H7 (cell line): ENCODE results near the gene FEM1C. TPM values are rescaled to one million over a fixed set of nuclear protein-coding genes. Genes with fewer than 3 reads are reported as not detected.

Source experiments
- DNase-seq: peaks from one replicate; pipeline ENCODE4 v3.0.0; 2012
- H3K27me3 ChIP-seq: 2 replicates; pipeline ENCODE4 v1.6.0; 2011; ENCODE audit warnings: mild to moderate bottlenecking, low read length; ENCODE audit not compliant: control insufficient read depth, insufficient read depth
- H3K36me3 ChIP-seq: replicated peaks from 2 replicates; pipeline ENCODE4 v1.5.1; 2011; ENCODE audit warnings: low read length; ENCODE audit not compliant: control insufficient read depth, insufficient read depth
- H3K4me3 ChIP-seq: 2 replicates; pipeline ENCODE4 v1.5.1; 2011; ENCODE audit warnings: low read depth, mild to moderate bottlenecking, control low read depth, low read length, moderate library complexity; ENCODE audit not compliant: insufficient read depth
- total RNA-seq: library from RNA; depleted of rRNA; stranded (reverse); fragments of >200 nt; shearing (Covaris generic); gene quantifications from 2 replicates; pipeline ENCODE4 v1.2.3, GENCODE V29; 2014

The FEM1C gene
- total RNA-seq, 1 experiment from 2014 or later: 8.7 TPM

DNA sequence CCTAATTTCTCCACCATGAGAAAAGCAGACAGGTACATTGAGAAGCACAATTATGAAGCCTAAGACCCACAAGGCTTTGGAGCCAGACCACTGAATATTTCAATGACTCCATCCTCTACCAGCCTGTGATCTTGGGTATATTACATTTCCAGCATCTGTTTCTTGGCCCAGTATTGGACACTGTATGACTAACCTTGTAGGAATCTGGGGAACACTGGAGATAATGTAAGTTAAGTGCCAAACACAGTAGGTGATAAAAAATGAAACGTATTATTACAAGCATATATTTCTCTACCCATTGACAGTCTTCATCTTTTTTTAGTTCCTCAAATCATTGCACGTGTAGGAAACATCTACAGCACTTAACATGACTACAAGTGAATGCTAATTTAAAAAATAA lies 28.6 kb upstream of the FEM1C start:
- H3K36me3 ChIP-seq: no peaks in the 10 kb centered on the region
- H3K4me3 ChIP-seq: no peak overlapping the region
- no peak for DNase-seq
- no peaks in the 10 kb centered on the region for H3K27me3 ChIP-seq

DNA sequence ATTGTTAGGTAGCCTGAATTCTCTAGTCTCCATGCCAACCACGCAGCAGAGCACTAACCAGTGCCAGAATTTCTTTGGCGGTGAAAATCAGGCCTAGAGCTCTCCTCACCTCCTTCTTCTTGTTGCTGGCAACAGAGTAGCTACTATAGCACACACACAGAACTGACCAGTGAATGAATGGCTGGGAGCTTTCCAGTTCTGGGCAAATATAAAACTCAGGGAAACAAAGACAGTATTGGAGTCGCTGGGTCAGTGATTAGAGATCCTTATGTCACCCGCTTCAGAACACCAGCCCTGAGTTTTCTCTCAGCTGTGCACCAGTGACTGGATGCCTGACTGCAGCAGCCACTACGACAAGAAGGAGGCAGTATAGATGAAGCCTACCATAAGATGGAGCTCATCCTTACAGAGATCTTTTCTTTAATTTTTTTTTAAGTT lies 26.9 kb upstream of the FEM1C start:
- peak; percentile 14 for DNase-seq
- no peaks in the 10 kb centered on the region for H3K36me3 ChIP-seq
- no peak overlapping the region for H3K4me3 ChIP-seq
- H3K27me3 ChIP-seq: no peaks in the 10 kb centered on the region

DNA sequence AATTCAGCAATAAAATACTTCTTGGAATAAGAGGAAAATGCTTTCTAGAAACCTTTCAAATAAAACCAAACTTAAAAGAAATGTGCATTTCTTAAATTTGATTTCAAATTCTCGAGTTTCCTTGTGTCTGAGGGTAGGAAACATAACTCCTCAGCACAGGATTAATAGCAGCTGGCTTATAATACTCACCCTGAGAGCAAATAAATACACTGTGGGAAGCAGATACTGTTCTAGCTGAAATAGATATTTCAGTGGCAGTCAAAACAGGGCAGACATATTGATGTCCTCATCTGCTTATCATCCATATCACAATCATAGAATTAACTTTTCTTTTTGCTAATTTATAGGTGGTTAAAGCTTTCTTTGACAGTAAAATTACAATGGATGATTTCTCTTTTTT lies 24.1 kb upstream of the FEM1C start:
- DNase-seq: no peak
- H3K36me3 ChIP-seq: no peaks in the 10 kb centered on the region
- no peaks in the 10 kb centered on the region for H3K27me3 ChIP-seq
- H3K4me3 ChIP-seq: no peak overlapping the region

DNA sequence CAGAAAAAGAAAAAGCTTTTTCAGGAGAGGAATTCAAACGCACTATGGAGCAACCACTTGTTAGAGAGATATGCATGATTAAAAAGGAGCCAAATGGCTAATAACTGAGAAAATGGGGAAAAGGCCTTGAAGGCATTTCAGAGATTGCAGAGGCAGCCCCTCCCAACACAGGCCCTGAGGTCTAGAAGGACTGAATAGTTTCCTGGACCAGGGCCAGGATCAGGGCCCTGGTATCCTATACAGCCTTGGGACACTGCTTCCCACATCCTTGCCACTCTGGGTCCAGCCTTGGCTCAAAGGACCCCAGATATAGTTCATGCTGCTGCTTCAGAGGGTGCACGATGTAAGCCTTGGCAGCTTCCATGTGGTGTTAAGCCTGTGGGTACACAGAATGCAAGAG lies 20.7 kb upstream of the FEM1C start:
- Histone ChIP-seq H3K27me3 (no peaks in the 10 kb centered on the region), H3K4me3 (no peak overlapping the region), H3K36me3 (no peaks in the 10 kb centered on the region)
- no peak for DNase-seq

DNA sequence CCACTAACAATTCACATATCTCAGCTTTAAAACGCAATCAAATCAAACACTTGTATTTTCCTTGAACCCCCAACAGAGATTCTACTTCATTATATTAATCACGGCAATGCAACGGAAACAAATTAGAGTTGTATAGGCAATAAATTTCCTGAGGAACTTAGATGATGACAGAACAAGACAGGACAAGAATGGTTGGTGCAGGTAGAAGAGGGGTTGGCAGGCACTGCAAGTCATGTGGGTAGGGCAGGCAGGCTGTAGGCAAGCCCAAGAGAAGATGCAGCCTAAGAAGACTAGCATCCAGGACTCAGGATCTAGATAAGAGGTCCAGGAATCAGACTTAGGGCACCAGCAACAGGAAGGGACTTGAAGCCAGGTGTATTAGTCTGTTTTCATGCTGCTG lies 16.6 kb upstream of the FEM1C start:
- DNase-seq: no peak
- H3K36me3 ChIP-seq: no peaks in the 10 kb centered on the region
- H3K27me3 ChIP-seq: no peaks in the 10 kb centered on the region
- H3K4me3 ChIP-seq: no peak overlapping the region

DNA sequence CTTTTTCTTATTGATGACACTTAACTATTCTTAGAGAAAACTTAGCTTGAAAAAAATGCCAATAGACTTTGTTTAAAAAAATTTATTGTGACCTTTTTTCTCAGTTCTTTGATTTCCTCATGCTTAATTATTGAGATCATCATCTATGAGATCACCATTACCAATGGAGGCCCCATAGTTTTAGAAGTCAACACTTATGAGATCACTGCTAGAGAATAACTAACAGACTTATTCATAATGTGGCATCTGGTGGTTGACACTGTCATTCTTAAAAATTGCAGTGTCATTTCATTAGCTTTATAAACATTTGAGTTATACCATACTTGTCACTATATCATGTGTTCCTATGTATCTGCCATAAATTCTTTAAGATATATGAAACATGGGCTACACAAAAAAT lies 14.9 kb upstream of the FEM1C start:
- DNase-seq: no peak
- H3K36me3 ChIP-seq: no peaks in the 10 kb centered on the region
- H3K27me3 ChIP-seq: no peaks in the 10 kb centered on the region
- no peak overlapping the region for H3K4me3 ChIP-seq

DNA sequence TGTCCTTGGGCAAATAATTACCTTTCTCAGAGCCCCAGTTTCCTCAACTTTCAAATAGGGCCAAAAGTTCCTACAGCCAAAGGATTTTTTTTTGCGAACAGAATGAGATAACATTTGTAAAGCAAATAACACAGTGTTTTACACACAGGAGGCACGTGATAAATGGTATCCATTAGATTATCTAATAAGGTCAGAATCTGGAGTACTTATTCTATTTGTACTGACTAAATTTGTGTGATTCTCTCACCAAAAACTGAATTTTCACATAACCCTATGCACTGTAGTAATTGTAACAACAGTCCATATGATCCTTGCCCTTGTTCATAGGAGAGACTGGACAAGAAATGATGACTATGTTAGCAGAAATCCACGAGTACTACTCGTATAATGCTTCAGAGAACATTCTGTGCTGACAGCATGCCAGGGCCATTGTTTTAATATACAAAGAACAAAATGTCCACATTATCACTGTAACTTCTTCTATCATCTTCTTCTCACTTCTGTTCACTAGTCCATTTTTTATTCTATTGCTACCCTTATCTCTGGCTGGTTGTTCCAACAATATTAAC lies 13.9 kb upstream of the FEM1C start:
- no peak for DNase-seq
- Histone ChIP-seq H3K4me3 (no peak overlapping the region), H3K27me3 (no peaks in the 10 kb centered on the region), H3K36me3 (no peaks in the 10 kb centered on the region)

DNA sequence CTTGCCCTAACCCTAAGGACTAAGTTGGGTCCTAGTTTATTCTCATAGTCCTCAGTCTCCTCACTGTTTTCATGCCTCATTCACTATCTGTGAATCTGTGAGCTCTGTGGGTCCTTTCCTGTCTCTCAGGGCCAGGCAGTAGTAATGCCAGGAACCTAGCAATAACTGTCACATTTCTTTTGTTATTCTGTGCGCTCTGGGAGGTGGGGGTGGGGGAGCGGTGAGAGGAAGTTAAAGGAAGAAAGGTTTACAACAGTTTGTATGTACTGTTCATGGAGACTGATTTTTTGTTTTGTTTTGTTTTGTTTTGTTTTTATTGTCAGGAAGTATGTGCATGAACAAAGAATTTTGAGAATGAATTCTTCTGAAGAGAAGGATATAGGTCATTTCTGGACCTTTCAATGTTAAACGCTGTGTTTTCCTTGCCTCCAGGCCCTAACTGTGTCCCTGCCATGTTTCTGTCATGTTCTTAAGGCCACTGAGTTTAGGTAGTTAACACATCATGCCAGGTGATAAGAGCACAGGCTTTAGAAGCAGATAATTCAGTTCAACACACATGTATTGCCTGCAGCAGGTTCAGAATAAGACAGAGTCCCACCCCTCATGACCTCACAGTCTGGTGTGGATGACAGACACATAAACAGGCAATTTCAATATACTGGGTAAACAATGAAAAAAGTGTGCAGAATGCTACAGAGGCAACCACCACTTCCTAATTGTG lies 13.3 kb upstream of the FEM1C start:
- no peak for DNase-seq

DNA sequence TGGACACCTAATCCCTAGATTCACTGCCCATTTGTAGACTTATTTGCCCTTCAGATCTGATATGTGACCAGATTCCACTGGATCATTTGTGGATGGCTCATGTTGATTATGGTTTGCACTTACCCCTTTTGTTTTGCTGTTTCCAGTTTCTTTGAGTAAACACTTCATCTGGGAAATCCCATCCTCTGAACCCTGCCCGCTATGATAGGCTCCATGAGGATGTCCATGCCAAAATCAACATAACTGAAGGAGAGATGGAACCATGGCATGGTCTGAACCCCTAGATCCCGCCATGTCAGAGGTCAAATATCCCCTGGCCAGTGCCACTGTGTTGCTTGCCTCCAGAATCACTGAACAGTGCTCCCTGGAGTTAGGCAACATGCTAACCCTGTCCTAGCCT lies 11.7 kb upstream of the FEM1C start:
- H3K36me3 ChIP-seq: no peaks in the 10 kb centered on the region
- no peak overlapping the region for H3K4me3 ChIP-seq
- H3K27me3 ChIP-seq: no peaks in the 10 kb centered on the region
- no peak for DNase-seq

More for the DNA sequence above, 13.3 kb upstream of the FEM1C start:
- no peaks in the 10 kb centered on the region for H3K27me3 ChIP-seq
- no peak overlapping the region for H3K4me3 ChIP-seq
- H3K36me3 ChIP-seq: no peaks in the 10 kb centered on the region

DNA sequence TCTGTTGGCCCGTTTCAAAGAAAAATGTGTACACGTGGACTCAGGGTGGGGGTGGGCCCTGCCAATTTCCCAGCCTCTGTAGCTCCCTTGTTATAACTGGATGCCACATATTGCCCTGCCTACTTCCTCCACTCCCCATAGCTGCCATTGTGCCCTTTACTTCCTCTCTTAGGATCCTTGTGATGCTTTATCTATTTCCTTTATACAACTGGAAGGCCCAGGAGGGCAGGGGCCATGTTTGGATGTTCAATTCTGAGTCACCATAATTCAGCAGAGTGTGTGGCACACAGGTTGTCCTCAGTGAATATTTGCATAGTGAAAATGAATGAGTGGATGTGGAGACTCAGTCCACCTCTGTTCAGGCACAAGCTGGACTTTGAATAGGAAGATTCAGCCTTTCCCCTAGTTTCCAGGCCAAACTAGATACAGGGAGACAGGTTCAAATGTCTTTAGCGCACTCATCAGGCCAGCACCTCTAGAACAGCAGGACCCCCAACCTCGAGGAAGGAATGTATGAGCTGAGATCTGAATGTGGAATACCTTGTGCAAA lies 10.6 kb upstream of the FEM1C start:
- H3K27me3 ChIP-seq: no peaks in the 10 kb centered on the region
- no peak overlapping the region for H3K4me3 ChIP-seq
- DNase-seq: no peak
- no peaks in the 10 kb centered on the region for H3K36me3 ChIP-seq

DNA sequence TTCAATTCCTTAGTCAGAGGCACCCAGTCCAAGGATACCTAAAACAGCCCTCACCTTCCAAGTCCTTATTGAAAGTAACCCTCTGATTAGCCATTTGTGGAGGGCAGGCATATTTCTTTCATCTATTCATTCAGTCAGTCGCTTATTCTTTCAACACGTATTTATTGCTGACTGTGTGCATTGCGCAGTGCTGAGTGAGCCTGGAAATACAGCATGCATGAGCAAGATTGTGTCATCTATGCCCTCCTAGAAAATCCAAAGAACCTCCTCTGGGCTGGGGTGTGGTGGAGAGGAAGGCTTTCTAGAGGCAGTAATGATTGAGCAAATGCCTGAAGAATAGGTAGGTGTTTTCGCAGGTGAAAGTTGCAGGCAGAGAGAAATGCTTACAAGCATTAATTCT lies 8.5 kb upstream of the FEM1C start:
- no peak for DNase-seq
- no peaks in the 10 kb centered on the region for H3K27me3 ChIP-seq
- no peak overlapping the region for H3K4me3 ChIP-seq

DNA sequence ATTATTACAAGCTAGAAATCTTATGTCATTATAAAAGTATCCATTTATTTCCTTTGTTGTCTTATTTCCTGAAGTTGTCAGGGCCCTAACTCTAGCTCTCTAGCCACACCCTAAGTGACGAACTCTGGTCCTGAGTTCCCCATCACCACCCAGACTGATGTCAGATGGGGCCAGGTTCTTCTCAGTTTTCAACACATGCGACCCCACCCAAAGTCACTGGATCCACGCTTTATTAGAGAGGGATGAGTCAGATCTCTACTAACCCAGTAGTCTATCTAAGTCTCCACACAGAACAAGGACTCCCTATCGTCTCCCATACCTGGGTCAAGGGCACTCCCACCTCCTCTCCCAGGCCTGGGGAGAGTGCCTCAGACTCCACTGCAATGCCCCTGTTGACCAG lies 6.8 kb upstream of the FEM1C start:
- Histone ChIP-seq H3K4me3 (no peak overlapping the region), H3K36me3 (no peaks in the 10 kb centered on the region), H3K27me3 (no peaks in the 10 kb centered on the region)
- no peak for DNase-seq

More for the DNA sequence above, 8.5 kb upstream of the FEM1C start:
- no peaks in the 10 kb centered on the region for H3K36me3 ChIP-seq

DNA sequence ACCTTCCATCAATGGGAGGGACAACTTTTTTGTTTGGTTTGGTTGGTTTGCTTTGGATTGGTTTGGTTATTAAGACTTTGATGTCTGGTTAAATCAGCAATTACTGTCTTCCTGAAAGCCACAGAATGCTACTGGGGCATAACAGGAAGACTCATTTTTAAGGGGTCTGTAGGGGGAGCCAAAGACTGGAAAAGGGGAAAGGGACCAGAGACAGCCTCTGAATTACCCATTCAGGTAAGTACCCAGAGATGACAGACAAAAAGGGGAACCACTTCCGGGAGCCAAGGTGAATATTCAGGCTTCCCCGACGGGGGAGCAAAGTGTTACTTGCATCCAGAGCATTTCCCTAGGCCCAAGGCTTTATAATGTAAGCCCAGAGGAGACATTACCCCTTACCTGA lies 4.6 kb upstream of the FEM1C start:
- peak; percentile 53 for DNase-seq

DNA sequence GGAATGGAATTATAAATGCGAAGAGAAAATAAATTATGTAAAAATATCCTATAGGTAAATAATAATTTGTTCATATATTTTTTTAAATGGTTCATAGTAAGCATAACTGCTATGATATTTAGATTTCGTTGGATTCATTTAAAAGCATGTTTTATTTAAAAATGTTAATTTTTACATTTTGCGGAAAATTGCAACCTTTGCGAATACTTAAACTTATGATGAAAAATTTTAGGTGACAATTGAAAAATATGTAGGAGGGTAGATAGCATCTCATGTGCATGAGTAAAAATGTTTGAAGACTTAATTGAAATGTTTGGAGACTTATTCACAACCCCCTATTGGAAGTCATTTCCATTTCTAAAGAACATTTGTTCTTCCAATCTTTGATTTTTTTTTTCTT lies 4.1 kb upstream of the FEM1C start:
- H3K27me3 ChIP-seq: no peaks in the 10 kb centered on the region
- H3K4me3 ChIP-seq: no peak overlapping the region
- no peak for DNase-seq
- no peaks in the 10 kb centered on the region for H3K36me3 ChIP-seq

More for the DNA sequence above, 4.6 kb upstream of the FEM1C start:
- no peaks in the 10 kb centered on the region for H3K36me3 ChIP-seq
- H3K27me3 ChIP-seq: no peaks in the 10 kb centered on the region
- H3K4me3 ChIP-seq: no peak overlapping the region

DNA sequence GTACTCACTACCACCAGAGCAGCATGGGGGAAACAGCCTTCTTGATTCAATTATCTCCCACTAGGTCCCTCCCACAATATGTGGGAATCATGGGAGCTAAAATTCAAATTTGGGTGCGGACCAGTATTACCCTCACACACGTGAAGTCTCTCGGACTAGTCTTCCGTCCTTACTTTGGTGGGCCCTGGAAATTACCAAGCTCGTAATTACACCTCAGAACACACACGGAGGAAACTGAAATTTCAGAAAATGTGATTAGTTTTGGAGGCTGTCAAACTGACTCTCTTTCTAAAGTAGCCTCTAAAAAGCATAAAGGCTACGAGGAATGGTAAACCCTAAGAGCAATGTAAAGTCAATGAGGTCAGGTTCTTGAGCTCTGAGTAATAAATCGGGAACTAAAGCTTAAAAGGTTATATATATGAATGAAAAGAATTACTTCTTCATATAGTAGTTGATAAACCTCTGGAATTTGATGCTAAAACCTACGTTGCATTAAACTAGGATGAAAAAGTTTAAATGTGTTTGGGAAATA lies 842 bp upstream of the FEM1C start:
- DNase-seq: no peak
- peaks cover 3% of the 10 kb centered on the region; the same call in 1 of the 2 replicates for H3K36me3 ChIP-seq
- no peaks in the 10 kb centered on the region for H3K27me3 ChIP-seq
- peak overlapping the region; percentile 29; the same call in 1 of the 2 replicates for H3K4me3 ChIP-seq
